Cardiac fibroblast (primary cell): Measurements from ENCODE around the gene CACNA2D3.

ENCODE experiments used
- DNase-seq, 2 donors: peaks; one replicate each; pipeline versions ENCODE4 v3.0.0 to v3.0.0-alpha.2; 2010; ENCODE audit warnings: low read depth in 2 of 2
- H3K4me3 ChIP-seq, 2 donors: replicated peaks in 1 of 2; 1 replicate in 1 of 2; 2 replicates in 1 of 2; pipeline ENCODE4 v1.5.1; 2011; ENCODE audit warnings: low read depth in 2 of 2, low read length in 2 of 2, mild to moderate bottlenecking in 2 of 2, moderate library complexity in 1 of 2
- TF ChIP-seq, protein P1 (sequence below): IDR thresholded peaks from one replicate; pipeline ENCODE4 v1.5.1; 2011; ENCODE audit warnings: low read depth, mild to moderate bottlenecking, low read length, inconsistent platforms

CACNA2D3 gene

DNA sequence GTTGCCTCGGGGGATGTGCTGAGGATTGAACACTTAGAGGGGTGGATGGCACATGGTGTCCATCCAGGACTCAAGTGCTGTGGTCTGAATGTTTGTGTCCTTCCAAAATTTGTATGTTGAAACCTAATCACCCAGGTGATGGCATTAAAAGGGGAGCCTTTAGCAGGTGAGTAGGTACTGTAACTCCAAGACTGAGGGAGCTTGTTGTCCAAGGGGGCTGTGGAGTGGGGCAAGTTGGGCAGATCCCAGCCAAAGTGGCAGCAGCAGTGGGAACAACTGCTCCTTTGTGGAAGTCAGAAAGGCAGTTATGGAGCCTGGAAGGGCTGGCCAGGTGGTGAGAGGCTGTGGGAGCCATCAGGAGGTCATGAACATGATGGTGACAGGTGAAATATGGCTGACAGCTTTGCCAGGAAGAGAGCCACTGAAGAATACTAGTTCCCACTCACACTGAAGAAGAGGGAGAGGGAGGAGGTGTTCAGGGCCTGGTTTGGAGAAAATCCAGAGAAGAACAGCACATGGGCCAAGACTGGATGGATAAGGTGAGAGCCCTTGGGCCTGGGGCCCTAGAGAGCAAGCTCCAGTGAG, 385.6 kb downstream of the CACNA2D3 start:
- no peak overlapping the region for H3K4me3 ChIP-seq
- TF ChIP-seq, protein P1, sequence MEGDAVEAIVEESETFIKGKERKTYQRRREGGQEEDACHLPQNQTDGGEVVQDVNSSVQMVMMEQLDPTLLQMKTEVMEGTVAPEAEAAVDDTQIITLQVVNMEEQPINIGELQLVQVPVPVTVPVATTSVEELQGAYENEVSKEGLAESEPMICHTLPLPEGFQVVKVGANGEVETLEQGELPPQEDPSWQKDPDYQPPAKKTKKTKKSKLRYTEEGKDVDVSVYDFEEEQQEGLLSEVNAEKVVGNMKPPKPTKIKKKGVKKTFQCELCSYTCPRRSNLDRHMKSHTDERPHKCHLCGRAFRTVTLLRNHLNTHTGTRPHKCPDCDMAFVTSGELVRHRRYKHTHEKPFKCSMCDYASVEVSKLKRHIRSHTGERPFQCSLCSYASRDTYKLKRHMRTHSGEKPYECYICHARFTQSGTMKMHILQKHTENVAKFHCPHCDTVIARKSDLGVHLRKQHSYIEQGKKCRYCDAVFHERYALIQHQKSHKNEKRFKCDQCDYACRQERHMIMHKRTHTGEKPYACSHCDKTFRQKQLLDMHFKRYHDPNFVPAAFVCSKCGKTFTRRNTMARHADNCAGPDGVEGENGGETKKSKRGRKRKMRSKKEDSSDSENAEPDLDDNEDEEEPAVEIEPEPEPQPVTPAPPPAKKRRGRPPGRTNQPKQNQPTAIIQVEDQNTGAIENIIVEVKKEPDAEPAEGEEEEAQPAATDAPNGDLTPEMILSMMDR = no peak
- DNase-seq = no peak

DNA sequence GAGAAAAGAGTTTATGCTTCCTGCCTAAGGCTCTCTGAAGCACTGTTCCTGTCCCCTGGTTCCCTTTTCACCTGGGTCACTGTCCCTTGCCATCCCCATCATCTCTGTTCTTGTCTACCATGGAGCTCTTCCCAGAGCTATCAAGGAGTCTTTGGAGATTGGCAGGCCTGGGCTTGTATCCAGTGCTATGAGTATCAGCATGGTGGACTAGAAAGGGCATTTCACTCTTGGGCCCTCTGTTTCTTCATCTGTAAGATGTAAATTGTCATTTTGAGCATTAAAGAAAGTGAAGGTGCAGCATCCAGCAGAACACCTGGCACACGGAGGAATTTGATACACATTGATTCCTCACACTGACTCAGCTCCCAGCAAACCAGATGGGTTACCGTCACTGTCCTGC, 388.2 kb downstream of the CACNA2D3 start:
- DNase-seq = no peak
- TF ChIP-seq, protein P1 = no peak
- no peak overlapping the region for H3K4me3 ChIP-seq

DNA sequence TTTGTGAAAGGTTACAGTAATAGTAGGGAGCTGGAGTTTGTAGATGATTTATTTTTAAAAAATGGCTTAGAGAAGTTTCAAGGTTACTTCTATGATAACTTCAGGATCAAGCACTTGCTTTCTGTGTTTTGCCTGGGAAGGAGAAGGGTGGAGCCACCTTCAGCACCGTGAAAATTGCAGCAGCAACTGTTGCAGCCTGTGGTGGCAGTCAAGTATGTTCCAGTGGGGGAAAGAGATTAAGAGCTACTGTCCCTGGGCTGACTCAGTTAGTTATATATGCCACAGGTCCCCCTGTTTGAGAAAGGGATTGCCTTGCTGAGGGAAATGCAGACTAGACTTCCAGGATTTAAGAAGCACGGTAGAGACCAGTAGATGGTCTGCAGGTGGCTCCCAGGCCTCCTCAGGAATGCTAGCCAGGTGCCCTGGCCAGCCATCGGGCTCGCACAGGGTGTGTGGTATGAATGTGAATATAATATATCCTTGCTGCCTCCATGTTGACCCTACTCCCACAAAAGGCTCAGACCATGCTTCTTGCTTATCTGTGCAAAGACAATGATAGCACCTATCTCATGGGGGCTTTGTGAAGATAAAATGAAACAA, 389.5 kb downstream of the CACNA2D3 start:
- TF ChIP-seq, protein P1 = no peak
- H3K4me3 ChIP-seq = no peak overlapping the region
- DNase-seq = no peak

GRCh38 chr3:54514006-54514405, 391.7 kb downstream of the CACNA2D3 start:
- TF ChIP-seq, protein P1 = no peak
- no peak for DNase-seq
- H3K4me3 ChIP-seq = no peak overlapping the region

DNA sequence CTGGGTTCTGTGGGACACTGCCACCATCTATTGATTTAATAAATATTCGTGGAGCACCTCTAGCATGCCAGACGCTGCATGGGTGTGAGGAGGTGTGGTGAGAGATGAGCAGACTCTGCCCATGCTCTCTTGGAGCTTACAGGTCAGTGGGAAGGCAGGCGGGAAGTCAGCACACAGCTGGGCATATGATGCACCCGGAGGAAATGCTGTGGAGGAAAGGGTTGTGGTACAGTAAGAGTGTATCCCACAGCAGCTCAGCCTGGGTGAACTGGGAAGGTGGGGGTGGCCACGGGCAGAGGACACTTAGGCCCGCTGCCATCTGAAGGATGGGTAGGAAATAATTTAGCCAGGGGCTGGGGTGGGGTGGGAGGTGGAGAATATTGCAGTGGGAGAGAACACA, 392.1 kb downstream of the CACNA2D3 start:
- no peak for DNase-seq
- TF ChIP-seq, protein P1 = no peak
- no peak overlapping the region for H3K4me3 ChIP-seq

DNA sequence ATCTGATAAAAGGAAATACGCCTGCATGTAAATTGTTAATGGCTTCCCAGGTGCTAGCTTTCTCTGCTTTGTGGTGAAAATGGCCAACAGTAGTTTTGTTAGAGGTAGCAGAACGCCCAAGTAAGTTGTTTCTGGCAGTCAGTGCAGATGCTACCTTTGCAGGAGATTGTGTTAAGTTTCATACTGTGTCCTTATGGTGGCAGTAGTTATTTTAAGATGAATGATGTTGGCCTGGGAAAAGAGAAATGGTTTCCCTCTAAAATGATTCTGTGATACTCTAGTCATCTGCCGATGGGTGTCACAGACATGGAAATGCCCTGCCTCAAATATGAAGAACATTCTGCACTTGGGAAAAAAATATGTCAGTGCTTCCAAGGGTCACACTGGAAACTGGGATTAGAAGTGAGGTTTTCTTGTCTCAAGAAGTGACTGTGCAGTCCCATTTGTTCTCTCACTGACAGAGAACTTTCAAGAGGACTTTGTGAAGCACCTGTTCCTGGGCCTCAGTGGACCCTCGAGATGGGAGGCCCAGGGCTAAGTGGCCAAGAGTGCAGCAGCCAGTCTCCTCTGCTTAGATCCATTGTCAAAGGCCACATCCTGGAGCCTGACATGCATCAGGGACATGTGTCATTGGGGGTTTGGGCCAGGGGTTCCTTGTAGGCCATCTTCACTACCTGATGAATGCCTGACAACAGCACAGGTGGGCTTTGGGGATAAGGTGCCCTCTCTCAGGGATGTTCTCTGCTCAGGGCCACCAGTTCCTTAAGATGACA, 393.3 kb downstream of the CACNA2D3 start:
- TF ChIP-seq, protein P1 = no peak
- H3K4me3 ChIP-seq = no peak overlapping the region
- DNase-seq = no peak
